NCI-H2196 (cell line): ENCODE measurements around the gene P3H2.
"Not testable (repeated sequence)": the region's sequence is repeated elsewhere in the genome, so short reads cannot be mapped to it uniquely, and the experiment has no call there.

Experiments
- DNase-seq: peaks from one replicate; lab custom pipeline; 2025; ENCODE audit not compliant: unreplicated experiment; lab: John Stamatoyannopoulos, UW

Gene P3H2

GRCh38 chr3:190120269-190121060 lies at the start of gene P3H2:
P3H2 (minus strand) TSS chr3:190120897; CDS start chr3:190120731, 166 bp downstream.
- DNase-seq, result no peak

GRCh38 chr3:190169877-190170276 lies 49.2 kb upstream of the P3H2 start:
- no peak for DNase-seq

DNA sequence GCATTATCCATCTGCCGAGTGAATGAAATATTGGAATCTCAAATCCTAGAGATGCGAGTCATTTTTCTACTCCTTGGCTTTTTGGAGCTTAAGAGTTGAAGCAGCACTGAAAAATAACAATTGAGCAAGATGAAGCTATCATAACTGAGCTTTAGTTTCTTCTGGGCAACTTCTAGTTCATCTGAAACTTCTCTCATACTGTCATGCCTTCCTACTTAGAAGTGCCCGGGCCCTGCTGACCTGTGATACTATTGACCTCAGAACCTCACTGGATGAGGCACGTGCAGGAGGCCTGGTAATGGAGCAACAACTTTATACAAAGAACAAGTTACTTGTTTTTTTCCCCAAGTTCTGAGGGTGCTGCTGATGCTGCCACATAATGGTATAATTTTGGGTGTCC lies 48.5 kb upstream of the P3H2 start:
- no peak for DNase-seq

DNA sequence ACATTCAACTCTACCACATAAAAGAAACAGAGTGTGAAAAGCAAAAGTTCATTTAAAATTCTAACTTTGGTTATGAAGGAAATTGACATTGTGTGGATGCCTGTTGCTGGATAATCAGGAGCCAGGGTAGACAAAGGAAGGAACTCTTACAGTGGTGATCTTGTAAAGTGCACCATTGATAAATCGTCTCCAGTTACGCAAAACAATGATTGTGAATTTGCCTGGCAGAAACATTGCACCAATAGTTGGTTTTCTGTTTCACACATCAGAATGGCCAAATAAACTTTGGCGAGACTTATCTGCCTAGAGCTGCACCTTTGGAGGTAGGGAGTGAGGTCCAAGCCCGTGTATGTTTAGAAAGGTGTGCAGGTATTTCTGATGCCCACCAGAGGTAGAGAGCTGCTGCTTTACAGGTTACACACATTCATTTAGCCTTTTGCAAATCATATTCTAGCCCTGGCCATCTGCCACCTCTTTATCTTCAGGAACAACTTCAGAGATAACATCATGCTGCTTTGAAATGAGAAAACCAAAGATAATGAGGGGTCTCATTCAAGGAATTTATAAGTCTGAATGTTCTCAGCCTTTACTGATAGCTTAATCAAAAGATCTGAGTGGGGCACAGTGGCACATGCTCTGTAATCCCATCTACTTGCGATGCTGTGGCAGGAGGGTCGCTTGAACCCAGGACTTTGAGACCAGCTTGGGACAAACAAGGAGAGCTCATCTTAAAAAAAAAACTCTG lies 47.4 kb upstream of the P3H2 start:
- DNase-seq, result no peak

GRCh38 chr3:190166948-190167347 lies 46.3 kb upstream of the P3H2 start:
- DNase-seq, result no peak

DNA sequence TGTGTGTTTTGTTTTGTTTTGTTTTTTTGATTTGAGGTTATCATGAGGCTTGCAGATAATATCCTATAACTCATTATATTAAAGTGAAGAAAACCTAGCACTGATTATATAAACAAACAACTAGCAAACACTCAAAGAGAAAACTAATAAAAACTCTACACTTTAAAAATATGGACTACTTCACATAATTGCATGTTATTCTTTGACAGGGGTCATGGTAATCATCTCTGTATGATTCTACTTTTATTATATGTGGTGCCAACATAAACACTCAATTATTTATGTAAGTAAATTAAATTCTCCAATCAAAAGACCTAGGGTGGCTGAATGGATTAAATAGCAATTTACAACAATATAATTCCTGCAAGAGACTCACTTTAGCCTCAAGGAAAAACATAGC lies 44.6 kb upstream of the P3H2 start:
- no peak for DNase-seq

GRCh38 chr3:190162013-190162412 lies 41.3 kb upstream of the P3H2 start:
- not testable (repeated sequence) for DNase-seq

- DNase-seq, result no peak
Measured at GRCh38 chr3:190159902-190160435, 39.3 kb upstream of the P3H2 start.

DNA sequence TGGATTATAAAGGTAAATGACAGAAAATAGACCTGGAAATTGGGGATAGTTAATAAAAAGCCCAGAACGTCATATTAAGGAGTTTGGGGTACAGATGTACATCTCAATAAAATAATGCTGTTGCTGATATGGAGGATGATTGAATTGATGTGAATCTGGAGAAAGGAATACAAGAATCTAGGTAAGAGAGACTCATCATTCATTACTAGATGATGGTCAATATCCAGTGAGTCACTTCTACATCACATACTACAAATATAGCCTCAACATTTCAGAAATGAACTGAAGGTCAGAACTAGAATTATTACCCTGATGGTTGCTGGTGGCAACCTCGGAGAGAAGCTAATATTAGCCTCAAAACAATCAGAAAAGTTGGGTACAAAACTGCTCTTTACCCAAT lies 37.6 kb upstream of the P3H2 start:
- DNase-seq, result no peak

DNA sequence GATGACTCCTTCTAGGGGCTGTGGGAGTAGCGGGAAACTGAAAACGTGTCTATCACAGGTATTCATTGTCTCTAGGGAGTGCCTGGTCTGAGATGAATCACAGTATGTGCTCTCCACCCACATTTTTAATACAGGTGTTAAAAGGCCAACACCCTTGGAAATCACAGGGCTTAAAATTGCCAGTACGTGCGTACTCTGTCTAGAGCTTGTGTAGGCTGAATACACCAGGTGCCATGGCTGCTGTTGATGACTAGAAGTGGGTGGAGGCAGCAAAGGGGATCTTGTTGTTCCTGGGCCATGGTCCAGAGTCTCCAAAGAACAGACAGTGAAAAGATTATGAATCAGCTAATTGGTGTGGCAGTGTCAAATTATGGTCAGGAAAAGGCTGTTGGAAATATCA lies 35.1 kb upstream of the P3H2 start:
- no peak for DNase-seq

GRCh38 chr3:190150681-190151080 lies 30.0 kb upstream of the P3H2 start:
- DNase-seq, result no peak

DNA sequence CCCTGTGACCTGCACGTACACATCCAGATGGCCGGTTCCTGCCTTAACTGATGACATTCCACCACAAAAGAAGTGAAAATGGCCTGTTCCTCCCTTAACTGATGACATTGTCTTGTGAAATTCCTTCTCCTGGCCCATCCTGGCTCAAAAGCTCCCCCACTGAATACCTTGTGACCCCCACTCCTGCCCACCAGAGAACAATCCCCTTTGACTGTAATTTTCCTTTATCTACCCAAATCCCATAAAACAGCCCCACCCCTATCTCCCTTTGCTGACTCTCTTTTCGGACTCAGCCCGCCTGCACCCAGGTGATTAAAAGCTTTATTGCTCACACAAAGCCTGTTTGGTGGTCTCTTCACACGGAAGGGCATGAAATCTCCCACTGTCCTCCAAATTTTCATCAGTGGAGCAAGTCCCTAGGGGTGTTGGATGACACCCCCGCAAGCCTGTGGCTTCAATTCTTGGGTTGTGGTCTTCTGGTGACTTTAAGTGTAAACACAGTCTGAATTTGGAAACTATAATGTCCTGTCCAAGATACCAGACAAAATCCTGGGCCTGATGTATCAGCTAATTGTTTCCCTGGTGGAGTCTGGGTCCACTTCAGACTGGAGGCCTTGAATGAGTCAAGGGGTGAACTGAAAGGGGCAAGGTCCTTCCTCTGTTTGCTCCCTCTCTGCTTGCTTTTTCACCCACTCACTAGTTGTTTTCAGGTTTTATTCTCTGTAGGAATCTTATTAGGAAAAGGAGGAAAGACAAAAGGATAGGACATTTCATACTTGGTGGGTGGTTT lies 29.3 kb upstream of the P3H2 start:
- DNase-seq, result not testable (repeated sequence)

- not testable (repeated sequence) for DNase-seq
Measured at GRCh38 chr3:190144793-190145192, 24.1 kb upstream of the P3H2 start.

- no peak for DNase-seq
Measured at GRCh38 chr3:190142041-190142440, 21.3 kb upstream of the P3H2 start.

GRCh38 chr3:190139365-190139764 lies 18.7 kb upstream of the P3H2 start:
- DNase-seq, result no peak

DNA sequence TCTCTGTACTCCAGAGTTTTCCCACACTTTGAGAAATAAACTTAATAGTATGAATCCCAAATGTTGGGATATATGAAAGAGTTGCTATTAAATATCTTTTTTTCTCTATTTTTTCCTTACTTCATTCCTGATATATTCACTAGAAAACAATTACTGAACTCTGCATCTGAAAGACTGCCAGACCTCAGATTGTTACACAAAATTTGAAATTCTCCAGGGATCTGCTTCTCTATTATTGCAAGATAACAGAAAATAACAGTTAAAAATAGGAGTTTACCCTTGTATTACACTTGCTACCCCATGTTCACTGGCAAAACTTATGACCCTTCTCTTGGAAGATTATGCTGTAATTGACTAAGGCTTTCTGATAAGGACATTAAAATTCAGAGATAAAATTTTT lies 11.7 kb upstream of the P3H2 start:
- DNase-seq, result no peak

- no peak for DNase-seq
Measured at GRCh38 chr3:190131329-190131728, 10.6 kb upstream of the P3H2 start.

DNA sequence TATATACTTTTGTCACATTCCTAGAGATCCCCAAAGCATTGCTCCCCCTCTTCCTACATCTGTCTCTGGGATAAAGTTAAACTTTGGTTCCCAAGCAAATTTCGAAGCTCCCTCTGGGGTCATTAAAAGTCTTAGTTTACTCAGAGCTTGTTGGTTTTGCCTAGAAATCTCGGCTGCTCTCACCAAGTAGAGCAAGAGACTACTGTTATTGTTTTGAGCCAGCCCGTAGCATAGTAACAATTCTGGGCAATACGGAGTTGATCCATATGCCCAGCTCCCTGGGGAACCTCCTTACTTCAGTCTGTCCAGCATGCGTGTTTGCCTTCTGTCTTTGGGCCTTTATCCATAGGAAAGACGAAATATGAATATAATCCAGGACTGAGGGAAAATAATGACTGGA lies 10.0 kb upstream of the P3H2 start:
- no peak for DNase-seq

GRCh38 chr3:190130037-190130436 lies 9.3 kb upstream of the P3H2 start:
- no peak for DNase-seq

- no peak for DNase-seq
Measured at GRCh38 chr3:190127797-190128196, 7.1 kb upstream of the P3H2 start.

DNA sequence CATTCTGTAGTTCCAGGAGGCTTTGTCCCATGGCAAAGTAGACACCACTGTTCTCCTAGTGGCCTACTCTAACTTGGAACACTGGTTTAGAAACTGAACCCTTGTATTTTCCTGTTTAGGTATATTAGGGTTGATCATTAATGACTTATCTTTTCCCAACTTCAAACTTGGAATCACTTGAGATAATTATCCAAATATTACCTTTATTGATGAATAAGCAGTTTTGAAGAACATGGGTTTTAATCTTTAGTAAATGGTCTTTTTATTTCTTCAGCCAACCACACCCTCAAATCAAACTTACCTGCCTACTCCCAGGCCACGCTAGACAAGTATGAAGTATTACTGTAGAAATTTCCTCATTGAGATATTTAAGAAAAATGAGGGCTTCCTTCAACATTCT lies 6.5 kb upstream of the P3H2 start:
- no peak for DNase-seq
